HG03378 (cell line): ENCODE data around the gene TXNRD2.

ENCODE experiments used
- ATAC-seq: cut with Tn5 transposase; IDR thresholded peaks from one replicate; pipeline ENCODE4 v1.9.1; 2021; ENCODE audit warnings: mild to moderate bottlenecking, moderate library complexity; ENCODE audit not compliant: unreplicated experiment

The TXNRD2 gene

GRCh38 chr22:19828035-19828401 lies 113.6 kb downstream of the TXNRD2 start:
- ATAC-seq, result no peak

DNA sequence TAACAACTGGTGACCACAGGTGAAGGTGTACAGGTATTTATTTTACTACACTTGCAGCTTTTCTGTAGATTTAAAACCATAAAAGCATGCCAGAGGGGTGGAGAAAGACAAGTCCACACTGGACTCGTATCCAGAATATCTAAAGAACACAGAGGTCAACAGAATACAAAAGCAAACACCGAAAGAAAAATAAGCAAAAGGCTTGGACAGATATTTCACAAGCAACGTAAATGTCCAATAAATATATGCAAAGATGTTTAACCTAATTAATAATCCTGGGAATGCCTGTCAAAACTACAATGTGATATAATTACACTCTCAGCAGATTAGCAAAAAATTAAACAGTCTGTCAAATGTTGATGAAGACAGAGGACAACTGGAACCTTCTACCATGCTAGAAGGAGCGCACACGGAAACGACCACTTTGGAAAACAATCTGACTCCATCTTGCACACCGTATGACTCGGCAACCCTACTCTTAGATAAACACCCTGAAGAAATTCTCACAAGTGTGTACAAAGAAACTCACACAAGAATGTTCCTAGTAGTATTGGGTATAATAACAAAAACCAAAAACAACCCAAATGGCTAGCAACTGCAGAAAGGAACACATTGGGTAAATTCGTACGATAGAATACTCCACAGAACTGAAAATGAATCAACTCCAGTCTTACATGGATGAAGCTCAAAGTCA lies 114.1 kb downstream of the TXNRD2 start:
- no peak for ATAC-seq

DNA sequence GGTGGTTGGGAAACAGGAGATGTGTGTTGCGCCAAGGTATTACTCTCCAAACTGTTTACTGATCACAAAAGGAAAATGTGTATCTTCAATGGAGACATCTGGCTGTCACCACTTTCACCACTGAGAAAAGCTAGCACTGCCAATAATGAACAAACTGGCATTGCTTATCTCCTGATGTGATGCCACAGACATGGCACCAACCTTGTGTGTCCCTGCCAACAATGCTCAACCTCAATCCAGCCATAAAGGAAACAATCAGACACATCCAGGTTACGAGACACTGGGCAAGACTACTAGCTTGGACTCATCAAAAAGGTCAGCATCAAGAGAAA lies 115.0 kb downstream of the TXNRD2 start:
- ATAC-seq, result no peak

DNA sequence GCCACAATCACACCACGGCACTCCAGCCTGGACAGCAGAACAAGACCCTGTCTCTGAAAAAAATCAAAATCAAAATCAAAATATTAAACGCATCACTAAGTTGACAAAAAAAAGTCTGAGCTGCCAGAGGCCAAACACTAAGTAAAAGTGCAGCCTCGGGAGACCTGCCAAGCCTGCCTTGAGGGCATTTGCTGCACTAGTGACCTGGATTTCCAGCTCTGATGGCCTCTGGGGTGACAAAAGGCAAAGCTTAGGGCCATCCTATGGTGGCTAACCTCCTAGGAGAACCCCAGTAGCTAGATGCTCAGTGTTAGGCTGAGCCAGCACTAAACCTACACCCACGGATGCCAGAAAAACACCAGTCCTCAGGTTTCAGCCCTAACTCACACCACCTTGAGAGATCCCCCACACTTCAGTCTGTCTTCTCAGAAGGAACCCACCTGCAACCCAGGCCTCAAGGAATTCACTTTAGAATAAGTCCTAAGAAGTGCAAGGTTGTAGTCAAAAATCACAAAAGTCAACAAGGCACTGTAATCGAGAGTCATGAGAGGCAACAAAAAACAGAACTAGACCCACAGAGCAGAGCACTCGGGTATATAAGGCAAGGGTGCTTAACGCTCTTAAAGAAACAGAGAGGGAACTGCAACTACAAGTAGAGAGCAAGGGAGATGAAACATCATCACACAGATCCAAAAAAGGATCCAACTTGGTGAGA lies 115.6 kb downstream of the TXNRD2 start:
- no peak for ATAC-seq
